ENCODE measurements around the gene MVB12B. TPM values are rescaled to one million over a fixed set of nuclear protein-coding genes. Genes with fewer than 3 reads are reported as not detected.
A peak's percentile ranks its signal among the peaks of the same experiment; 100 is the strongest.

MVB12B gene
- total RNA-seq, 1 experiment from 2014 or later = 5.7 TPM

GRCh38 chr9:126360073-126360472 lies 33.4 kb downstream of the MVB12B start (continued):
- TF ChIP-seq E2F4 (CRISPR knock-in tag; IDR thresholded peaks at IDR 0.05; ENCODE audit: borderline replicate concordance, low read depth) = no peak
- no peak for TF ChIP-seq ZNF121 (CRISPR knock-in tag; IDR thresholded peaks at IDR 0.05)
- TF ChIP-seq PRDM15 (CRISPR knock-in tag; IDR thresholded peaks at IDR 0.05) = no peak
- no peak for TF ChIP-seq ESRRA (CRISPR knock-in tag; IDR thresholded peaks at IDR 0.05; ENCODE audit: borderline replicate concordance)
- no peak for TF ChIP-seq NFYB (CRISPR knock-in tag; conservative IDR thresholded peaks at IDR 0.05; ENCODE audit: low read depth)
- no peak for TF ChIP-seq IRF1 (CRISPR knock-in tag; IDR thresholded peaks at IDR 0.05)
- no peak for TF ChIP-seq ZNF512 (CRISPR knock-in tag; IDR thresholded peaks at IDR 0.05; ENCODE audit: borderline replicate concordance)
- no peak for TF ChIP-seq CTCF (IDR thresholded peaks at IDR 0.05)
- no peak for TF ChIP-seq SOX15 (CRISPR knock-in tag; IDR thresholded peaks at IDR 0.05)
- TF ChIP-seq ZBTB43 (CRISPR knock-in tag; IDR thresholded peaks at IDR 0.05) = no peak
- no peak for TF ChIP-seq FOXP1 (CRISPR knock-in tag; IDR thresholded peaks at IDR 0.05; ENCODE audit: borderline replicate concordance)

- Mint-ChIP-seq H3K27ac (no peak overlapping the region), H3K4me3 (no peak overlapping the region), H3K4me1 (peaks cover 4% of the 10 kb centered on the region), H3K9me3 (peaks cover 43% of the 10 kb centered on the region), H3K27me3 (ENCODE audit: low read depth) (no peaks in the 10 kb centered on the region; the same call in 1 of the 2 replicates), H3K36me3 (peaks cover 39% of the 10 kb centered on the region)
- ATAC-seq = no peak
- POLR2A ChIA-PET = no interaction called here
- TF ChIP-seq NR1H2 (CRISPR knock-in tag; IDR thresholded peaks at IDR 0.05) = no peak
- TF ChIP-seq SMAD3 (CRISPR knock-in tag; IDR thresholded peaks at IDR 0.05; ENCODE audit: borderline replicate concordance) = no peak
- TF ChIP-seq ZNF121 (CRISPR knock-in tag; IDR thresholded peaks at IDR 0.05) = no peak
- no peak for TF ChIP-seq ZNF512 (CRISPR knock-in tag; IDR thresholded peaks at IDR 0.05; ENCODE audit: borderline replicate concordance)
- TF ChIP-seq GABPB1 (CRISPR knock-in tag; IDR thresholded peaks at IDR 0.05) = no peak
- TF ChIP-seq ZNF317 (CRISPR knock-in tag; IDR thresholded peaks at IDR 0.05; ENCODE audit: borderline replicate concordance, low read depth) = peak; percentile 97
- TF ChIP-seq ZNF532 (CRISPR knock-in tag; IDR thresholded peaks at IDR 0.05; ENCODE audit: borderline replicate concordance) = no peak
- TF ChIP-seq NFYB (CRISPR knock-in tag; conservative IDR thresholded peaks at IDR 0.05; ENCODE audit: low read depth) = no peak
- TF ChIP-seq ATF2 (CRISPR knock-in tag; IDR thresholded peaks at IDR 0.05; ENCODE audit: borderline replicate concordance, low read depth) = no peak
- CTCF ChIA-PET = no interaction called here
- no peak for DNase-seq (ENCODE audit: low spot score)
Observed at GRCh38 chr9:126361810-126362238, 35.2 kb downstream of the MVB12B start.

Data from WTC11 (cell line).